ENCODE results near the gene RELB.

GRCh38 chr19:45058622-45059159 is 57.4 kb downstream of the RELB start:
- no peak for TF ChIP-seq CTCF (IDR thresholded peaks at IDR 0.05)
- TF ChIP-seq POLR2A (IDR thresholded peaks at IDR 0.05) = no peak
